HepG2 (cell line): ENCODE results near the gene FUZ. TPM values are rescaled to one million over a fixed set of nuclear protein-coding genes. Genes with fewer than 3 reads are reported as not detected.

ENCODE experiments used
- ATAC-seq: fragments of 200-7000 bp; cut with Tn5 transposase; 3 replicates; pipeline ENCODE4 v1.9.1; 2020; ENCODE audit warnings: mild to moderate bottlenecking, moderate library complexity
- BruUV-seq: library from RNA; stranded (reverse); fragments of 400-500 nt; replicated peaks from 2 replicates; lab custom pipeline; 2021; lab: Mats Ljungman, UMichigan
- CTCF ChIA-PET: fragments of 300-600 bp; formaldehyde crosslinking; extraction: SDS; loops from one replicate; lab custom pipeline; 2021; ENCODE audit warnings: low total read pairs, inconsistent platforms, low intra/inter-chr PET ratio; lab: Yijun Ruan, JAX
- POLR2A ChIA-PET: fragments of 350-600 bp; sonication (Branson Sonifier 250); formaldehyde crosslinking; loops from one replicate; lab custom pipeline; 2020; ENCODE audit warnings: antibody characterized with exemption, inconsistent platforms; lab: Yijun Ruan, JAX
- DNase-seq: peaks from one replicate; pipeline ENCODE4 v3.0.0-alpha.2; 2015; ENCODE audit warnings: low spot score
- FAIRE-seq: peaks from 3 replicates; lab custom pipeline; 2011; peaks lifted over from hg19 to GRCh38; lab: Jason Lieb, UNC
- H2AFZ ChIP-seq: one replicate; pipeline ENCODE4 v1.6.1; 2011; ENCODE audit warnings: low read length, inconsistent platforms
- H3K27ac ChIP-seq: fragments of 300-600 bp; 3 replicates; pipeline ENCODE4 v1.8.0; 2011; ENCODE audit warnings: mixed run types, mild to moderate bottlenecking, mixed read lengths, low read length, inconsistent platforms; ENCODE audit not compliant: insufficient read depth; ENCODE audit errors: extremely low read length
- H3K27me3 ChIP-seq, 2 experiments: fragments of 200-600 bp in 1 of 2; 2 replicates in 1 of 2; 3 replicates in 1 of 2; pipeline versions ENCODE4 v1.6.0 to v1.8.0; 2011; ENCODE audit warnings: low read length in 2 of 2, mild to moderate bottlenecking in 2 of 2, moderate library complexity in 2 of 2, inconsistent platforms in 1 of 2; ENCODE audit not compliant: insufficient read depth in 2 of 2, control insufficient read depth in 1 of 2
- H3K36me3 ChIP-seq, 2 experiments: fragments of 200-600 bp in 1 of 2; replicated peaks in 1 of 2; 2 replicates in 1 of 2; 3 replicates in 1 of 2; pipeline versions ENCODE4 v1.5.1 to v1.8.0; 2011; ENCODE audit warnings: low read length in 2 of 2, inconsistent platforms in 1 of 2; ENCODE audit not compliant: insufficient read depth in 2 of 2, control insufficient read depth in 1 of 2
- H3K4me1 ChIP-seq: 2 replicates; pipeline ENCODE4 v1.5.1; 2012; ENCODE audit warnings: low read length, inconsistent platforms; ENCODE audit not compliant: insufficient read depth
- H3K4me2 ChIP-seq: 2 replicates; pipeline ENCODE4 v1.6.0; 2011; ENCODE audit warnings: low read depth, low read length, inconsistent platforms
- H3K4me3 ChIP-seq, 3 experiments: fragments of 200-600 bp in 1 of 3; sonication (generic), shearing (Covaris generic) in 1 of 3; replicated peaks in 1 of 3; 2 replicates each; pipeline ENCODE4 v1.5.1; 2011 to 2016; ENCODE audit warnings: low read length in 3 of 3, inconsistent platforms in 2 of 3, low read depth in 2 of 3, mild to moderate bottlenecking in 2 of 3, control low read depth in 1 of 3, mixed read lengths in 1 of 3; ENCODE audit not compliant: insufficient read depth in 1 of 3
- H3K79me2 ChIP-seq: one replicate; pipeline ENCODE4 v1.6.1; 2011; ENCODE audit warnings: low read length, inconsistent platforms; ENCODE audit not compliant: insufficient read depth
- H3K9ac ChIP-seq: 2 replicates; pipeline ENCODE4 v1.6.0; 2011; ENCODE audit warnings: mild to moderate bottlenecking, low read depth, low read length, inconsistent platforms; ENCODE audit not compliant: insufficient read depth
- H3K9me3 ChIP-seq: 2 replicates; pipeline ENCODE4 v1.5.1; 2012; ENCODE audit warnings: mild to moderate bottlenecking, low read length
- H4K20me1 ChIP-seq: 2 replicates; pipeline ENCODE4 v1.6.0; 2011; ENCODE audit warnings: inconsistent platforms, mild to moderate bottlenecking, low read length, moderate library complexity; ENCODE audit not compliant: insufficient read depth
- KLF6 ChIP-seq: IDR thresholded peaks from 2 replicates; pipeline ENCODE4 v1.8.0; 2016; ENCODE audit warnings: missing biosample characterization, missing genetic modification reagents
- MYNN ChIP-seq: sonication (generic); formaldehyde crosslinking; IDR thresholded peaks from 2 replicates; pipeline ENCODE4 v1.4.0; 2020; ENCODE audit warnings: mild to moderate bottlenecking, low read depth, missing genetic modification reagents
- ONECUT2 ChIP-seq: sonication (generic); formaldehyde crosslinking; IDR thresholded peaks from 2 replicates; pipeline ENCODE4 v1.4.0; 2020; ENCODE audit warnings: missing genetic modification reagents
- PAX8 ChIP-seq: sonication (generic); formaldehyde crosslinking; IDR thresholded peaks from 2 replicates; pipeline ENCODE4 v1.8.0; 2022; ENCODE audit warnings: mild to moderate bottlenecking, missing genetic modification reagents, borderline replicate concordance
- POLR2AphosphoS2 ChIP-seq: IDR thresholded peaks from 2 replicates; pipeline ENCODE4 v1.6.1; 2011; ENCODE audit warnings: low read depth, low read length, improper control_type of control experiment
- RARA ChIP-seq: IDR thresholded peaks from 2 replicates; pipeline ENCODE4 v1.6.1; 2016; ENCODE audit warnings: missing genetic modification reagents, missing compliant biosample characterization
- SETDB1 ChIP-seq: sonication (generic); formaldehyde crosslinking; IDR thresholded peaks from 2 replicates; pipeline ENCODE4 v1.5.1; 2020; ENCODE audit warnings: missing genetic modification reagents, mild to moderate bottlenecking, borderline replicate concordance
- TOE1 ChIP-seq: sonication (generic); formaldehyde crosslinking; IDR thresholded peaks from 2 replicates; pipeline ENCODE4 v1.4.0; 2020; ENCODE audit warnings: mild to moderate bottlenecking, missing genetic modification reagents
- ZNF142 ChIP-seq: sonication (generic); formaldehyde crosslinking; IDR thresholded peaks from 2 replicates; pipeline ENCODE4 v1.4.0; 2020; ENCODE audit warnings: missing genetic modification reagents
- ZNF281 ChIP-seq: sonication (generic); formaldehyde crosslinking; IDR thresholded peaks from 2 replicates; pipeline ENCODE4 v1.4.0; 2020; ENCODE audit warnings: missing genetic modification reagents, borderline replicate concordance
- ZNF841 ChIP-seq: sonication (generic); formaldehyde crosslinking; IDR thresholded peaks from 2 replicates; pipeline ENCODE4 v1.8.1; 2023; ENCODE audit warnings: missing genetic modification reagents, borderline replicate concordance
- WGBS: methylation state at CpG from one replicate; pipeline ENCODE4 v1.1.6; 2017; ENCODE audit warnings: low lambda C conversion rate; 5-methylcytosine and 5-hydroxymethylcytosine counted together
- in situ Hi-C: cut with HindIII; loops from 2 replicates; pipeline ENCODE4 v1.10.0; 2017; ENCODE audit warnings: low pct_unique_long_range_greater_than_20kb; ENCODE audit not compliant: extremely low pct_ligation_motif_present
- intact Hi-C: fragments of 100-400 bp; cut with micrococcal nuclease; formaldehyde crosslinking; loops from one replicate; pipeline ENCODE4 v1.10.0; 2022; ENCODE audit not compliant: unreplicated experiment
- polyA plus RNA-seq, 8 experiments: library from polyadenylated mRNA; depleted of rRNA in 3 of 8; stranded (reverse) in 7 of 8; unstranded in 1 of 8; fragments of >200 nt; fragmentation: Illumina TruSeq in 4 of 8; extraction: Trizol in 4 of 8; gene quantifications; 2 replicates each; pipeline versions ENCODE4 v1.2.1 to v1.2.3, GENCODE V29; 2011 to 2016; ENCODE audit warnings: low read depth in 4 of 8, missing spikeins in 1 of 8, mixed read lengths in 1 of 8; ENCODE audit not compliant: insufficient read depth in 1 of 8
- total RNA-seq, 5 experiments: library from RNA; depleted of rRNA; stranded (reverse); fragments of >200 nt; fragmentation: Illumina TruSeq; extraction: Trizol; gene quantifications; 2 replicates each; pipeline ENCODE4 v1.2.3, GENCODE V29; 2016; ENCODE audit warnings: low read depth in 1 of 5
- TF ChIP-seq, protein P1 (sequence below): sonication (generic); formaldehyde crosslinking; IDR thresholded peaks from 2 replicates; pipeline ENCODE4 v1.4.0; 2020; ENCODE audit warnings: mild to moderate bottlenecking, missing genetic modification reagents

FUZ gene
- total and polyA plus RNA-seq, 2 of the 13 experiments (the other 11 are each of a cell fraction or from before 2014, with no cell fraction given) = 0.08 TPM; not detected in 1

- H3K9me3 ChIP-seq = no peaks in the 10 kb centered on the region
- in situ Hi-C loops = no loop called here
- BruUV-seq = no TSS peak
- over 99% methylated on average over 12 of the region's 14 CpGs for WGBS
- no peaks in the 10 kb centered on the region for H3K4me1 ChIP-seq
- H3K36me3 ChIP-seq = peaks cover 19 to 36% of the 10 kb centered on the region in 2 experiments; a peak in 4 of 5 replicates
- H4K20me1 ChIP-seq = no peaks in the 10 kb centered on the region
- DNase-seq (no peak), ATAC-seq (no peak), FAIRE-seq (no peak)
- H2AFZ ChIP-seq = no peak overlapping the region
- no peak overlapping the region for H3K4me3 ChIP-seq
- POLR2A ChIA-PET = no interaction called here
- CTCF ChIA-PET = no interaction called here
- no peaks in the 10 kb centered on the region for H3K79me2 ChIP-seq
- no peak overlapping the region for H3K27ac ChIP-seq
- no peak overlapping the region for H3K4me2 ChIP-seq
- no peak overlapping the region for H3K9ac ChIP-seq
- H3K27me3 ChIP-seq = no peaks in the 10 kb centered on the region
- intact Hi-C loops = no loop called here
- no peak for TF ChIP-seq ONECUT2 (CRISPR knock-in tag)
- TF ChIP-seq TOE1 (CRISPR knock-in tag) = no peak
- TF ChIP-seq RARA (CRISPR knock-in tag) = no peak
- TF ChIP-seq MYNN (CRISPR knock-in tag) = no peak
- no peak for TF ChIP-seq SETDB1
- TF ChIP-seq KLF6 (CRISPR knock-in tag) = no peak
- TF ChIP-seq ZNF841 (CRISPR knock-in tag) = no peak
- TF ChIP-seq ZNF281 (CRISPR knock-in tag) = no peak
- no peak for TF ChIP-seq PAX8 (CRISPR knock-in tag)
- TF ChIP-seq, protein P1, sequence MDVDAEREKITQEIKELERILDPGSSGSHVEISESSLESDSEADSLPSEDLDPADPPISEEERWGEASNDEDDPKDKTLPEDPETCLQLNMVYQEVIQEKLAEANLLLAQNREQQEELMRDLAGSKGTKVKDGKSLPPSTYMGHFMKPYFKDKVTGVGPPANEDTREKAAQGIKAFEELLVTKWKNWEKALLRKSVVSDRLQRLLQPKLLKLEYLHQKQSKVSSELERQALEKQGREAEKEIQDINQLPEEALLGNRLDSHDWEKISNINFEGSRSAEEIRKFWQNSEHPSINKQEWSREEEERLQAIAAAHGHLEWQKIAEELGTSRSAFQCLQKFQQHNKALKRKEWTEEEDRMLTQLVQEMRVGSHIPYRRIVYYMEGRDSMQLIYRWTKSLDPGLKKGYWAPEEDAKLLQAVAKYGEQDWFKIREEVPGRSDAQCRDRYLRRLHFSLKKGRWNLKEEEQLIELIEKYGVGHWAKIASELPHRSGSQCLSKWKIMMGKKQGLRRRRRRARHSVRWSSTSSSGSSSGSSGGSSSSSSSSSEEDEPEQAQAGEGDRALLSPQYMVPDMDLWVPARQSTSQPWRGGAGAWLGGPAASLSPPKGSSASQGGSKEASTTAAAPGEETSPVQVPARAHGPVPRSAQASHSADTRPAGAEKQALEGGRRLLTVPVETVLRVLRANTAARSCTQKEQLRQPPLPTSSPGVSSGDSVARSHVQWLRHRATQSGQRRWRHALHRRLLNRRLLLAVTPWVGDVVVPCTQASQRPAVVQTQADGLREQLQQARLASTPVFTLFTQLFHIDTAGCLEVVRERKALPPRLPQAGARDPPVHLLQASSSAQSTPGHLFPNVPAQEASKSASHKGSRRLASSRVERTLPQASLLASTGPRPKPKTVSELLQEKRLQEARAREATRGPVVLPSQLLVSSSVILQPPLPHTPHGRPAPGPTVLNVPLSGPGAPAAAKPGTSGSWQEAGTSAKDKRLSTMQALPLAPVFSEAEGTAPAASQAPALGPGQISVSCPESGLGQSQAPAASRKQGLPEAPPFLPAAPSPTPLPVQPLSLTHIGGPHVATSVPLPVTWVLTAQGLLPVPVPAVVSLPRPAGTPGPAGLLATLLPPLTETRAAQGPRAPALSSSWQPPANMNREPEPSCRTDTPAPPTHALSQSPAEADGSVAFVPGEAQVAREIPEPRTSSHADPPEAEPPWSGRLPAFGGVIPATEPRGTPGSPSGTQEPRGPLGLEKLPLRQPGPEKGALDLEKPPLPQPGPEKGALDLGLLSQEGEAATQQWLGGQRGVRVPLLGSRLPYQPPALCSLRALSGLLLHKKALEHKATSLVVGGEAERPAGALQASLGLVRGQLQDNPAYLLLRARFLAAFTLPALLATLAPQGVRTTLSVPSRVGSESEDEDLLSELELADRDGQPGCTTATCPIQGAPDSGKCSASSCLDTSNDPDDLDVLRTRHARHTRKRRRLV = no peak
- no peak for TF ChIP-seq ZNF142
- no peak for TF ChIP-seq POLR2AphosphoS2
Observed at GRCh38 chr19:49827034-49827433, 13.9 kb upstream of the FUZ start.
